ENCODE results near the gene DNAH12.
"Not testable (repeated sequence)": the region's sequence is repeated elsewhere in the genome, so short reads cannot be mapped to it uniquely, and the experiment has no call there.

Gene DNAH12

DNA sequence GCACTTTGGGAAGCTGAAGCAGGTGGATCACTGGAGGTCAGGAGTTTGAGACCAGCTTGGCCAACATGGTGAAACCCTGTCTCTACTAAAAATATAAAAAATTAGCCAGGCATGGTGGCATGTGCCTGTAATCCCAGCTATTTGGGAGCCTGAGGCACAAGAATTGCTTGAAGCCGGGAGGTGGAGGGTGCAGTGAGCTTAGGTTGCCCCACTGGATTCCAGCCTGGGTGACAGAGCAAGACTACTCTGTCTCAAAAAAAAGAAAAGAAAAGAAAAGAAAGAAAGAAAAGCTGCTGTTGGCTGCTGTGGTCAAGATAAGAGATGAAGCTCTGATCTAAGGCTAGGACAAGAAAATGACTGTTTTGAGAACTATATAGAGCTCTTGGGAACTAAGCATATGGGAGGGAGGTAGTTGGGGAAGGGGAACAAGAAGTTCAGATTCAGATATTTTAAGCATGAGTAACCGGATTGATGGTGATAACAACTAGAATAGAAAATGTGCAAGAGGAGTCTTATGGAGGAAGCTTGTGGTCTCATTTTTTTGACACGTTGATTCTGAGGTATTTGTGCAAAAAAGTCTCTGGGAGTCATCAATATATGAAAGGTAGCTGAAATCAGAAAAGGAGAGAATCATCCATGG lies 25.7 kb downstream of the DNAH12 start:
- no peak for DNase-seq

DNA sequence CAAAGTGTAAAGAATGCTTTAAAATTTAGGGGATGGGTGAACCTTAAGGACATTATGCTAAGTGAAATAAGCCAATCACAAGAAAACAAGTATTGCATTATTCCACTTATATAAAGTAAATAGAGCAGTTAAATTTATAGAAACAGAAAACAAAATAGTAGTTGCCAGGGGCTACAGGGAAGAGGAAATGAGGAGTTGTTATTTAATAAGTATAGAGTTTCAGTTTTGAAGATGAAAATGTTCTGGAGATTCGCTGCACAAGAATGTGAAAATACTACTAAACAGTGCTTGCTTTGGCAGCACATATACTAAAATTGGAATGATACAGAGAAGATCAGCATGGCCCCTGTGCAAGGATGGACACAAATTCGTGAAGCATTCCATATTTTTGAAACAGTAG lies 32.0 kb downstream of the DNAH12 start:
- no peak for DNase-seq

DNA sequence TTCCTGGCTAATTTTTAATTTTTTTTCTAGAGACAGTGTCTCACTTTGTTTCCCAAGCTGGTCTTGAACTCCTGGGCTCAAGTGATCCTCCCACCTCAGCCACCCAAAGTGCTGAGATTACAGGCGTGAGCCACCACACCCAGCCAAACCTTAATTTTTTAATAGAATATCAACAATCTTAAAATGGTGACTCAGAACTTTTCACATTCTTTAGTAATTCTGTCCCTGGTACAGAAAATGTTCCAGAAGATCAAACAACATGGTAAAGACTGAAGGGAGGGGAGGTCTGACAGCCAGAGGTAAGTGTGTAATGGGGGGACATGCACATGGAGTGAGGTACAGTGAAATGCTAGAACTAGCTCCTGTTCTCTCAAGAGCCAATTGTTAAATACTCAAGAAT lies 38.2 kb downstream of the DNAH12 start:
- no peak for DNase-seq

DNA sequence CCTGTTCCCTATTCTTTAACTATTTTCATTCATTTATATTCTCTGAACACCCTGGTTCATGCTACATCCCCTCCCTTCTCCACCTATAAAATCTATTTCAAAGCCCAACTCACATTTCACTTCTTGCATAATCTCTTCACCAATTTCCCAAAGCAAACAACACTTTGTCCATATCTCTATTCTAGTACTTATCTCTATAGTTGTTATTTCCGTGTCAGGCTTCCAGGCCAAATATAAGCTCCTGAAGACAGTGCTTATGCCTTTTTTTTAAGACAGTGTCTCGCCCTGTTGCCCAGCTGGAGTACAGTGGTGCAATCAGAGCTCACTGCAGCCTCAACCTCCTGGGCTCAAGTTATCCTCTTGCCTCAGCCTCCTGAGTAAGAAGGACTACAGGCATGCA lies 43.6 kb downstream of the DNAH12 start:
- no peak for DNase-seq

DNA sequence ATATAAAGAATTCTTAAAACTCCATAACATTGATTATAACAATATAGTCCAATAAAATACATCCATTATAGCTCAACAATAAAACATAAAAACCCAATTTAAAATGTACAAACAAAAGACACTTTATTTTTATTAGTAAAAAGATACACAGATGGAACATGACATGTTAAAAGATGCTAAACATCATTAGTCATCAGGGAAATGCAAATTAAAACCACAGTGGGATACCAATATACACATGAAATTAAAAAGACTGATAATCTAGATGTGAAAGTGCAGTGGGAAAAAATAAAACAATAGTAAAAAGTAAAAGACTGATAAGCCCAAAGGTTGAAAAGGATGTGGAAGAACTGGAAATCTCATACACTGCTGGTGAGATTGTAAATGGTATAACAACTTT lies 46.2 kb downstream of the DNAH12 start:
- no peak for DNase-seq

DNA sequence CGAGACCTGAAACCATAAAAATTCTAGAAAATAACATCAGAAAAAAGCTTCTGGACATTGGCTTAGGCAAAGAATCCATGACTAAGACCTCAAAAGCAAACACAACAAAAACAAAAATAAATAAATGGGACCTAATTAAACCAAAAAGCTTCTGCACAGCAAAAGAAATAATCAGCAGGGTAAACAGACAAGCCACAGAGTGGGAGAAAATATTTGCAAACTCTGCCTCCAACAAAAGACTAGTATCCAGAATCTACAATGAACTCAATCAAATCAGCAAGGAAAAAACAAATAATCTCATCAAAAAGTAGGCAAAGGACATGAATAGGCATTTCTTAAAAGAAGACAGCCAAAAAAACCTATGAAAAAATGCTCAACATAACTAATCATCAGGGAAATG lies 59.6 kb downstream of the DNAH12 start:
- no peak for DNase-seq

DNA sequence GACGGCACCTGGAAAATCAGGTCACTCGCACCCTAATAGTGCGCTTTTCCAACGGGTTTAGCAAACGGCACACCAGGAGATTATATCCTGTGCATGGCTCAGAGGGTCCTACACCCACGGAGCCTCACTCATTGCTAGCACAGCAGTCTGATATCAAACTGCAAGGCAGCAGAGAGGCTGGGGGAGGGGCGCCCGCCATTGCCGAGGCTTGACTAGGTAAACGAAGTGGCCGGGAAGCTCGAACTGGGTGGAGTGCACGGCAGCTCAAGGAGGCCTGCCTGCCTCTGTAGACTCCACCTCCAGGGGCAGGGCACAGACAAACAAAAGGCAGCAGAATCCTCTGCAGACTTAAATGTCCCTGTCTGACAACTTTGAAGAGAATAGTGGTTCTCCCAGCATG lies 67.0 kb downstream of the DNAH12 start:
- DNase-seq = not testable (repeated sequence)

DNA sequence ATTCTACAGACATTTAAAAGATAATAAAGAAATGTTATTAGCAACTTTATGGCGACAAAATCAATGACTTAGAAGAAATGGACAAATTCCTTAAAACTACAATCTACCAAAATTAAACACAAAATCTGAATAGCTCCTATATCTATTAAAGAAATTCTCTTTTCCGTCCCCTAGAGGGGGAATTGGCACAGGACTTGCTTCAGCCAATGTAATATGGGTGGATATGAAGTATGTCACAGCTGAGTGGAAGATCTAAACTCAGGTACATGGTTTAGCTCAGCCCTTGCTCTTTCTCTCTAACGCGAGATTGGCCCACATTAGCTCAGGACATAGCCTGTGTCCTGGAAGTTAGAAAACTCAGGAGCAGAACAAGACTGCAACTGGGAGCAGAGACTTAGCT lies 79.3 kb downstream of the DNAH12 start:
- DNase-seq = no peak

DNA sequence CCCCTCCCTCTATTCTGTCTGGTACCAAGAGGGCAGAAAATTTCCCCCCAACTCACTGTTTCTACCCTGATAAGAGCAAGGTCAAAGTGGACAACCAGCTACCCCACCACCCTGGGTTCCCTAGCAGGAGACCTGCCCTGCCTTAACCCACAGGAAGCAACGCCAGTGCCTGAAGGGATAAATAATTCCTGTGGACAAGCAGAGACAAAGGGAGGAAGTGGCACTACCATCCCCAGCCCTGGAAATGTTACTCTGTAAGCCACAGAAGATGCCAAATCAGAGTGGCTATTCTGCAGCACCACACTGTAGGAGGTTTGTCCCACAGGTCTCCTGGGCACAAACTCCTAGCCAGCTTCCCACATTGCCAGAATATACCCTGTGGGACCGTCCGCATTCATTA lies 80.1 kb downstream of the DNAH12 start:
- no peak for DNase-seq

DNA sequence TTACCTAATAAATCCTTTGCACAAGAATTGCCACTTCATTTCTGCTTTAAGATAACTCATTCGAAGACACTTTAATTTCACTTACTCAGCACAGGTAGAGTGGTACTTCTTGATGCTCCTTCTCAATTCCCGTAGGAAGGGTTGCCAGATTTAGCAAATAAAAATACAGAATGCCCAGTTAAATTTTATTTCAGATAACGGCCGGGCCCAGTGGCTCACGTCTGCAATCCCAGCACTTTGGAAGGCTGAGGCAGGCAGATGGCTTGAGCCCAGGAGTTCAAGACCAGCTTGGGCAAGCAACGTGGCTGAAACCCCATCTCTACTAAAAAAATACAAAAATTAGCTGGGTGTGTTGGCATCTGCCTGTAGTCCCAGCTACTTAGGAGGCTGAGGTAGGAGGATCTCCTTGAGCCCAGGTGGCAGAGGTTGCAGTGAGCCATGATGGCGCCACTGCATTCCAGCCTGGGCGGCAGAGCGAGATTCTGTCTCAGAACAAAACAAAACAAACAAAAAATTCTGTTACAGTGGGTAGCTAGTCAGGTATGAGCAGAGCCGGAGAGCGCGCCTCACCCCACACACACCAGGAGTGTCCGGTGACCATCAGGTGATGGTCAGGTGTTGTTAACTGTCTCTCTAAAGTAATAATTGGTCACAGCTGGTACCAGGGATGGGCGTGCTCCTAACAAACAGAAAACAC lies 92.8 kb downstream of the DNAH12 start:
- no peak for DNase-seq

DNA sequence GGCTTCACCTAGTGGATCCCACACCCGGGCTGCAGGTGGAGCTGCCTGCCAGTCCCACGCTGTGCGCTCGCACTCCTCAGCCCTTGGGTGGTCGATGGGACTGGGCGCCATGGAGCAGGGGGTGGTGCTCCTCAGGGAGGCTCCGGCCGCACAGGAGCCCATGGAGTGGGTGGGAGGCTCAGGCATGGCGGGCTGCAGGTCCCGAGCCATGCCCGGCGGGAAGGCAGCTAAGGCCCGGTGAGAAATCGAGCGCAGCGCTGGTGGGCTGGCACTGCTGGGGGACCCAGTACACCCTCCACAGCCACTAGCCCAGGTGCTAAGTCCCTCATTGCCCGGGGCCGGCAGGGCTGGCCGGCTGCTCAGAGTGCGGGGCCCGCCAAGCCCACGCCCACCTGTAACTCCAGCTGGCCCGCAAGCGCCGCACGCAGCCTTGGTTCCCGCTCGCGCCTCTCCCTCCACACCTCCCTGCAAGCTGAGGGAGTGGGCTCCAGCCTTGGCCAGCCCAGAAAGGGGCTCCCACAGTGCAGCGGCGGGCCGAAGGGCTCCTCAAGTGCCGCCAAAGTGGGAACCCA lies 94.8 kb downstream of the DNAH12 start:
- DNase-seq = not testable (repeated sequence)

DNA sequence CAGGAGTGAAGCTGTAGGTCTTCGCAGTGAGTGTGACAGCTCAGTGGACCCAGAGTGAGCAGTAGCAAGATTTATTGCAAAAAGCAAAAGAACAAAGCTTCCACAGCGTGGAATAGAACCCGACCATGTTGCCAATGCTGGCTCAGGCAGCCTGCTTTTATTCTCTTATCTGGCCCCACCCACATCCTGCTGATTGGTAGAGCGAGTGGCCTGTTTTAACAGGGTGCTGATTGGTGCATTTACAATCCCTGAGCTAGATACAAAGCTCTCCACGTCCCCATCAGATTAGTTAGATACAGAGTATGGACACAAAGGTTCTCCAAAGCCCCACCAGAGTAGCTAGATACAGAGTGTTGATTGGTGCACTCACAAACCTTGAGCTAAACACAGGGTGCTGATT lies 95.7 kb downstream of the DNAH12 start:
- not testable (repeated sequence) for DNase-seq

DNA sequence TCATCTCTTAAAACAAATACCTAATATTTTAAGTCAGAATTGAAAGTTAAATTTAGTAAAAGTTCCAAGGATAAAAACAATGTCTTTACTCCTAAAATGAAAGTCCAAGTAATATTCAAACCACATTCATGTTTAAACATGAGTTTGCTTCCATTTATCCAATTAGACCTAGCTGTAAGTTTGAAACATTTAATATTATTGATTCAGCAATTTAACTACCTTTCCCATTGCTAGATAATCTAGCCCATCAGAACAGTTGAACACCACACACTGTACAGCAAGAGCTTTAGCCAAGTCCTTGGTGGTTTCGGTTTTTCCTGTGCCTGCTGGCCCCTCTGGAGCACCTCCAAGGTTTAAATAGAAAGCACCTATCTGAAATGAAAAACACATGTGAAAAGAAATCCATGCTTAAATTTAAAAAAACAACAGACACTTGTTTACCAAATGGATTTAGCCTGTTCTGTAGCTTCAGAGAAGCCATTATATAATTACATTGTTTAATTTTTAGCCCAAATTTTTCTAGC lies 97.8 kb downstream of the DNAH12 start:
- no peak for DNase-seq

DNA sequence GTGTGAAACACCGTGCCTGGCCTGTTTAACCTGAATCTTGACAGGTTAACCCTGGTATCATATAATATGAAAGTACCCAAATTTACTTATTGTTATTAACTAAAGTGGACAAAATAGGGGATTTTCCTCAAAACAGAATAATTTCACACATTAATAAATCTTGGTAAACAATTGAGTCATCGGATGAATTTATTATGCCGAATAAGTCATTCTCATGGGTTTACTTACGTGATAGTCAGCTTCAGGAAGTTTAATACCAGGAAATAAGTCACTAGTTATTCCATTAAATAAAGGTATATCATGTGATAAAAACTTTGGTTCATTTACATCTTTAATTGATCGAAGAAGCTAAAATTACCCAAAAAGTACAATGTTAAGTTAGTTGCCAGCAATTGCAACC lies 99.7 kb downstream of the DNAH12 start:
- DNase-seq = no peak

DNA sequence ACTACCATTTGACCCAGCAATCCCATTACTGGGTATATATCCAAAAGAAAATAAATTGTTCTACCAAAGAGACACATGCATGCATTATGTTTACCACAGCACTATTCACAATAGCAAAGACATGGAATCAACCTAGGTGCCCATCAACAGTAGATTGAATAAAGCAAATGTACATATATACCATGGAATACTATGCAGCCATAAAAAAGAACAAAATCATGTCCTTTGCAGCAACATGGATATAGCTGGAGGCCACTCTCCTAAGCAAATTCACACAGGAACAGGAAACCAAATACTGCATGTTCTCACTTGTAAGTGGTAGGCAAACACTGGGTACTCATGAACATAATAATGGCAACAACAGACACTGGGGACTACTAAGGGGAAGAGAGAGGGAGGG lies 104.0 kb downstream of the DNAH12 start:
- DNase-seq = not testable (repeated sequence)

DNA sequence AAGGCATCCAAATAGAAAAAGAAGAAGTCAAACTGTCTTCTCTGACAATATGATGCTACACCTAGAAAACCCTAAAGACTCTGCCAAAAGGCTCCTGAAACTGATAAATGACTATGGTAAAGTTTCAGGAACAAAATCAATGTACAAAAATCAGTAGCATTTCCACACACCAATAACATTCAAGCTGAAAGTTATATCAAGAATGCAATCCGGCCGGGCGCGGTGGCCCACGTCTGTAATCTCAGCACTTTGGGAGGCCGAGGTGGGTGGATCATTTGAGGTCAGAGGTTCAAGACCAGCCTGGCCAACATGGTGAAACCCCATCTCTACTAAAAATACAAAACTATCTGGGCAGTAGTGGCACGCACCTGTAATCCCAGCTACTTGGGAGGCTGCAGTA lies 105.7 kb downstream of the DNAH12 start:
- peak; percentile 17 to 32 for DNase-seq

DNA sequence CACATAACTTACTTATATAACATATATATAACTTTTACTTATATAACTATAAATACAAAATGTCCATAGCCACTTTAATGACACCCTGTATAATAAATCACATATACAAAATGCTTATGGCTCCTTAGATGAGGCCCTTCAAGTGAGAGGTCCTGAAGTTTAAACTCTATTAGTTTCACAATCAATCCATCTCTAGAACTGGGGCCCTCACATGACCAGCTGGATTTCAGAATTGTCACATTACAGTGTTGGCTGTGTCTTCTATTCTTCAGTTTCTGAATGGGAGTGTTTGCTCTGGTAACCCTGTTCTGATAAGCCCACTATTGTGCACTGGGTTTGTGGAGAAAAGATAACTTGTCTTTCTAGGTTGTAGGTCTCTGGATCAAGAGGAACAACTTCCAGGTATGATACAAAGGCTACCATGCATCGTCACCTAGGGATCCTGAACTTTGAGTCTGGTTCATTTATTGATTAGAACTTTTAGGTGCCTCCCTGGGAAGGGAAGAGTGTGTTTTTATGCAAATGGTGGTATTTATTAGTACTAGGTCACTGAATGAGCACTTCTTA lies 107.9 kb downstream of the DNAH12 start:
- DNase-seq = no peak

DNA sequence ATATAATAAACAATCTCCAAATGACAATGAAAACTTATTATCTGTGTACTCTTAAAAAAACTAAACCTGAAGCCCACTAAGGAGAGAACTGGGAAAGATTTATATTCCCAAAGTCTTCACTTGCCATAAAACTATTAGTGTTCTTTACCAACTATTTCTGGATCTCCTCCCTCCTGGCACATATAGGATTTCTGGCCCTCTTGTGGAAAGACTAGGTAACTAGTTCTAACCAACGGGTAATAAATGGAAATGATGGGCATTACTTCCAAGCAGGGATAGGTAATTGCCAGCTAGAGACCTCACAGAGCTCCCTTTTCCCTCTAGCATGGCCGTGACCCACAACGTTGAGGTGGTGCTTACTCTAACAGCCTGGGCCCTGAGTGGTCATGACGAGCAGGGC lies 110.1 kb downstream of the DNAH12 start:
- DNase-seq = no peak

DNA sequence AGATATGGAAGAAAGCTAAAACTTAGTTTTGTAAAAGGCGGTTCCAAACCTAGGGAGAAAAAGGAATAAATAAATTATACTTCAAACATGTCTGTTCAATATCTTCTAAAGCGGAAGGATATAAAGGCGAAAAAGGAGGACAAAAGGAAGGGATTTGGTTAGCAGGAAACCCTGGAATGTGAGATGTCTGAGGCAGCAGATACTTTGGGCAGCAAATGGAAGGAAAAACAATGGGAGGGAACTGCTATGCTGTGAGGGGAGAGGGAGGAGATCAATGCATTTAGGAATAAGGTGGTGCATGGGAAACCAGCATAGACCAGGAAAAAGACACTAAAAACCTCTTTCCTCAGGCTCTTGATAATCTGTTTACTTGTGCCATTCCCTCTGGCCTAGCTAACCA lies 120.8 kb downstream of the DNAH12 start:
- DNase-seq = no peak

DNA sequence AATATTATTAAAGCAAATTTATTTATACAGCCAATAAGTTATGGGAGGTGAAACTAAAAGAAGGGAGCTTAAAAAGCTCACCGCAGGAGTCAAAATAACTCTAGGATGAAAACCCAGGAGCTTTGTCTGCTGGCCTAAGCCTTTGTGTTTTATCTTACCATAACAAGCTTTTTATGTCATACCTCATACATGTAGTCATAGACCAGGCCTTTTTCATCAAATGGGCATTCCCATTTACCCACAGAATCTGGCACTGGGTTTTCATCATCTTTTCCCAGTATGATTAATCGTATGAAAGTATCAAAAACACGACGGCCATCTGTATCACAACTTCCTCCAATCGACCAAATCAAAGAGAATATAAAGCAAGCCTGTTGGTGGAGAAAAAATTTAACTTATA lies 122.8 kb downstream of the DNAH12 start:
- DNase-seq = no peak

DNA sequence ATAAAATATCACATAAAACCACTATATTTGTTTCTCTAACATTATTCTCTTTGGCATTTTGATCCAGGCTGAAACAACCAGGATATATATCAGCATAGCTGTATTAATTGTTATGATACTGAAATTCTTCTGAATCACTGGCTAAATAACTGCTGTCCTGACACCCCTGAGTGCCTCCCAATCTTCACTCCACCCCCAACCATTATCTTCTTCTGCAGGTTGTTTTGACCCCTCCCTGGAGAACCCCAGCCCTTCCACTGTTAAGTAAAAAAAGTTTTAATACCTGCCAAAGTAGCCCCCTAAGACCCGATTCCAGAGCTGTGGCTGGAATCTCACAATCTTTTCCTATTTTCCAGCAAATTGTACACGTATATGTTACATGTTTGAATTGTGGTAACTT lies 124.1 kb downstream of the DNAH12 start:
- DNase-seq = no peak

DNA sequence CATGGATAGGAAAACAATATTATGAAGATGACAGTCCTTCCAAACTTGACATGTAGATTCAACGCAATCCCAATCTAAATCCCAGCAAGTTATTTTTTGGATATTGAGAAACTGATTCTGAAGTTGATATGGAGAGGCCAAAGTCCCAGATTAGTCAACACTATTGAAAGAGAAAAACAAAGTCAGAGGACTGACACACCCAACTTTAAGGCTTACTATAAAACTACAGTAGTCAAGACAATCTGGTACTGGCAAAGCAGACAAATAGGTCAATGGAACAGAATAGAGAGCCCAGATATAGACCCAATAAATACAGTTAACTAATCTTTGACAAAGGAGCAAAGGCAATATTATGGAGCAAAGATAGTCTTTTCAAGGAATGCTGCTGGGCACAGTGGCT lies 132.4 kb downstream of the DNAH12 start:
- DNase-seq = no peak

DNA sequence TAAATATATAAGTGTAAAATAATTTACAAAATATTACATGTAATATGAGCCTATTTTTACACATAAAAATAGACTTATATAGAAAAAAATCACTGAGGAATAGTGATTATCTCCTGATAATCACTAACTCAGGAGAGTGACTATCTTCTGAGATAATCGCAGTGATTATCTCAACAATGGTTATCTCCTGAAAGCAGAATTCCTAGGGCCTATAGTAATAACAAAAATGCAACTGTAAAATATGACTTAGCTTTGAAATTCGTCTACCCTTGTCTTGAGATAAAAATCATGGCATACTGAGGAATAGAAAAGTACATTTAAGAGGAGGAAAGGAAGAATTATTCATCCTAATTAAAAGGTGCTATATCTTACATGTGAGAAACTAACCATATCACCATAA lies 134.7 kb downstream of the DNAH12 start:
- DNase-seq = no peak

DNA sequence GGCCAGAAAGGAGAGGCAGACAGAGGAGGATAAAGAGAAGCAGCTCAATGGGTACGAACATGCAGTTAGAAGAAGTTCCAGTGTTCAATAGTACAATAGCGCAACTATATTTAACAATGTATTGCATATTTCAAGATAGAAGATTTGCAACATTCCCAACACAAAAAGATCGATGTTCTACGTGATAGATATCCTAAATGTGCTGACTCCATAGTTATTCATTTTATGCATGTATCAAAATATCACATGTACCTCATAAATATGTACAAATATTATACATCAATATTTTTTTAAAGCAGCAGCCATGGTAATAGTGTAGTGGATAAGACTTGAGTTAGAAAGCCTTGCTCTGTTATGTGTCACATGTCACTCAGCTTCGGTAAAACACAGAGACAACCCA lies 141.5 kb downstream of the DNAH12 start:
- DNase-seq = no peak
